ENCODE results near the gene EPS8L2.

EPS8L2 gene

DNA sequence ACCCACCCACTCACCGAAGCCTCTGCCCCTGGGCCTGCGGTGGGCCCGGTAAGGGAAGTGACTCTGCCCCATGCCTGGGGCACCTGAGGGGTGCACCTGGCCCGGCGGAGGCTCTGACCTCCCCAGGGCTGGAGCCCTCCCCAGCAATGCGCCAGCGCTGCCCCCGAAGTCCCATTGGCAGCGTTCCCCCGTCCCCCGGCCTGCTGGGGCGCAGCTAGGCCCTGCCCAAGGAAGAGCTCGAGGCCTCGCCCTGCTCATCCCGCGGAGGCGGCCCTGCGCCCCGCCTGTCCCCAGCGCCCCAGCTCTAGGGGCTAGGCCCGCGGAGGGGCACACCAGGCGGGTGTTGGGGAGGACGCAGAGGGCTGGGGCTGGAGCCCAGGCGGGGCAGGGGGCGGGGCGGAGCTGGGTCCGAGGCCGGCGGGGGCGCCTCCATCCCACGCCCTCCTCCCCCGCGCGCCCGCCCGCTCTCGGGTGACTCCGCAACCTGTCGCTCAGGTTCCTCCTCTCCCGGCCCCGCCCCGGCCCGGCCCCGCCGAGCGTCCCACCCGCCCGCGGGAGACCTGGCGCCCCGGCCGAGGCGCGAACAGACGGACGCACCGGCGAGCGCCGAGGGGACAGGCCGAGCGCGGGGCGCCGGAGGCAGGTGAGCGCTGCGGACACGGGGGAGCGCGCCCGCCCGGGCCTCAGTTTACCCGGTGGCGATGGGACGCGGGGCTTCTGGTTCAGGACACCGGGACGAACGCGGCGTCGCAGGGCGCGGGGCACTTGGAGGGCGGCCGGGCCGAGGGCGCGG lies at the start of gene EPS8L2:
TSS of gene EPS8L2 (plus strand) at position 586 of the 793 bp plus-strand sequence. CDS start 3,177 bp downstream, outside the sequence.
- DNase-seq (ENCODE audit: low read depth in 2 of 2): no peak

DNA sequence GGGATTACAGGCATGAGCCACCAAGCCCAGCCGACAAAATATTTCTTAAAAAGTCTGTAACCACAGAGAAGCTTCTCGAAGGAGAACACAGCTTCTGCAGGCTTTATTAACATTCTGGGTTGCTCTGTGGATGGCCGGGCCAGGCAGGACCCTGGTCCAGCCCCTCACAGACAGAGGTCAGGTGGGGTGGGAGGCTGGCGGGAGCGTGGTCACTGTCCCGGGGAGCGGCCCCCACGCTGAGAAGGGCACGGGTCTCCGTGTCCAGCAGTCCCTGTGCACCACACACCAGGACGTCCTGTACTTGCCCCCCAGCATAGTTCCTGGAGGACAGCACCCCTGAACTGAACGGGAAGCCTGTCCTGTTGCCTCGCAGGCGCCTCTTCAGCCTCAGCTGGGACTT lies 49.6 kb upstream of the EPS8L2 start:
- no peak for DNase-seq (ENCODE audit: low read depth in 2 of 2)

GRCh38 chr11:656866-657265 lies 49.2 kb upstream of the EPS8L2 start:
- DNase-seq (ENCODE audit: low read depth in 2 of 2): no peak

DNA sequence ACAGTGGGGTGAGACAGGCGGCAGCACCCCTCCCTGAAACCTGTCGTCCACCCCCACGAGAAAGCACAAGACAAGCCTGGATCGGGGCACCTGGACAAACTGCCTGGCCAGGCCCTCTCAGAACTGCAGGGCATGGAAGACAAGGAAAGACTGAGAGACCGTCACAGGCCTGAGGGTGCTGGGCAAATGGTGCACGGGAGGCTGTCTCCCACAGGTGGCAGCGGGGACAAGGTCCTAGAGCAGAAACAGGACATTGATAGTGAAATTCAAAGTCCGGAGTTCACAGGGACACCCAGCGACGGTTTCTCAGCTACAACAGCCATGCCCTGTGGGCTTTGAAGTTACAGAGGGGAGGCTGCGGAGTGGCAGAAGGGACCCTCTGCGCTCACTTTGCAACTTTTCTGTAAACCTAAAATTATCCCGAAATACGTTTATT lies 48.3 kb upstream of the EPS8L2 start:
- DNase-seq (ENCODE audit: low read depth in 2 of 2): no peak

GRCh38 chr11:659532-660085 lies 46.4 kb upstream of the EPS8L2 start:
- DNase-seq (ENCODE audit: low read depth in 2 of 2): no peak

DNA sequence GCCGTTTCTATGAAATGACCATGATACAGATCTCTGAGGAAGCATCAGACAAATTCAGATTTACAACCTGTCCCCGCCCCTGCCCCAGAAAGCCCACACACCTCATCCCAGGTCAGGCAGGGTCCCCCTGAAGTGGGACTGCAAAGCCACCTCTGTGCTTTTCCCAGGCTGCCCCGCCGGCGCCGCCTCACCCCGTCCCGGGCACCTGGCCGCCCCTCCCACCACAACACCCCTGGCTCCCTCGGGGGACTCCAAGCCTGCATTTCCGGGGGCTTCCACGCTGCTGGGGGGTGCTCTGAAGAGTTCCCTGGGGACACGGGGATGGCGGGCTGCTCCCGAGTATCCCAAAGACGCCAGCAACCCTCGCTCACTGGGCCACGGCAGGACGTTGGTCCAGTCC lies 45.8 kb upstream of the EPS8L2 start:
- no peak for DNase-seq (ENCODE audit: low read depth in 2 of 2)

DNA sequence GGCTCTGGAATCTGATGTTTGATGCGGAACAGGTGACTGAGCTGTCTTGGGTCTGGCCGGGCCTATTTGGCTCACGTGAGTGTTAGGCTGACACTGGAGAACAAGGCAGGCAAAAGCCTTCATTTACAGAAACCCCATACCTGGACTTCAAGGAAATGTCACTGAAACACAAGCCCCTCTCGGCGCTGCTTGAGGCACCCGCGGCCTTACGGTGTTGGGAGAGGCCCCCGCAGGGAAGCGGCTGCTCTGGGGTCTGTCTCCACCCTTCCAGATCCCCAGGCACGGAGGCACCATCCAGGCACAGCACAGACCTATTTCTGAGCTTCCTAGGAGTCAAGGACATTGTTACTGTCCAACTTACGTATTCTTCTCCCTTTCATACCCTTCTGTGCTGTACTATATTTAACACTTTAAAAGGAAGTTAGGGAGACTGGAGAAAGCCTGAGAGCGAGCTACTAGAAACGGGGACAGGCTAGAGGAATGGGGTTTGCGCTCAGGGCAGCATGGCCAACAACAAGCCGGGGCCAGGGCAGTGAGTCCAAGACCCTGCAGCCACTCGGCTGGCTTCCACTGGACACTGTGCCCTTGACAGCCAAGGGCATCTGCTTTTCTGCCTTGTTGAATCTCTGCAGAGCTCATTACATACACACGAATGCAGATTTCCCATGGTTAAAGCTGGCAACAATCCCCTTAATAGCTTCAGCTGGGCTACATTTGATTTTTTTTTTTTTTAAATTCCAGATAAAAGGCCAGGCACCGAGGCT lies 45.2 kb upstream of the EPS8L2 start:
- DNase-seq (ENCODE audit: low read depth in 2 of 2): no peak

- no peak for DNase-seq (ENCODE audit: low read depth in 2 of 2)
Observed at GRCh38 chr11:662689-663274, 43.2 kb upstream of the EPS8L2 start.

DNA sequence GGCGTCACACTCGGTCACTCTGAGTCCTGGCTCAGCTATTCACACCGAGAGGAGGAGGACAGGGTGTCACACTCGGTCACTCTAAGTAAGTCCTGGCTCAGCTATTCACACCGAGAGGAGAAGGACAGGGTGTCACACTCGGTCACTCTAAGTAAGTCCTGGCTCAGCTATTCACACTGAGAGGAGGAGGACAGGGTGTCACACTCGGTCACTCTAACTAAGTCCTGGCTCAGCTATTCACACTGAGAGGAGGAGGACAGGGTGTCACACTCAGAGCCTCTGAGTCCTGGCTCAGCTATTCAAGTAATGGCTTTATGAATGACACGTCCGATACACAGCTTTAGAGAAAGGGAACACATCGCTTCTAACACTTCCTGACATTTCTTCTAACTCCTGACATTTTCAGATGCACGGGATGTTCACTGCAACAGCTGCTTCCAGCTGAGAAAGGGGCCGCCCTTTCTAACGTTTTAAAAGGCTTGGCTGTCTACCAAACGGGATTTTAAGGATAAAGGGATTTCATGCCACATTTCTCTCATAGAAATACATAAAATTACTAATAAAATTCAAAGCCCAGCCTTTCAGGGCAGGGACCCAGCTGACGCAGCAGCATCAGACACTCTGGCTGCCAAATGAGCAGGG lies 40.8 kb upstream of the EPS8L2 start:
- no peak for DNase-seq (ENCODE audit: low read depth in 2 of 2)

DNA sequence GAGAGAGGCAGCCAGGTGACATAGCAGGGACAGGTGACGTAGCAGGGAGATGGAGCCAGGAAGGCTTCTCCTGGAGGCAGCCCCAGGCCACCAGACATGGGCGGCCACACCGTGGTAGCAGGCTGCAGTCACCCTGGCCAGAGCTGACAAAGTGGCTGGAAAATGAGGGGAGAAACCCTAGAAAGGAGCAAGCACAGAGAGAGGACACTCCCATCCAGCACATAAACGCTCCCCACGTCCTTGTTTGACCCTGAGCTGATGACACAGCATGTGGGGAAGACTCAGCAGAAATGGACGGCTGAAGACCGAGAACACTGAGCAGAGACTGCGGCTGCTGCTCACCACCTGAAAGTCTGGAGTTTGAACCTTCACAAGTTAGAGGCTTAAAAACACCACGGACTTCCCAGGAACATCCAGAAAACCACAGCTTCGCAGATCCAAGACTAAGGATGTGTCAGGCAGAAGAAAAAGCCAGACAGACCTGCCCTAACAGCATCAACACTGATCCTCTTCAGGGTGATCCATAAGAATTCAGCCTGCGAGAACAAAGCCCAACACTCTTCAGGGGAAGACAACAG lies 40.2 kb upstream of the EPS8L2 start:
- DNase-seq (ENCODE audit: low read depth in 2 of 2): no peak

- no peak for DNase-seq (ENCODE audit: low read depth in 2 of 2)
Observed at GRCh38 chr11:673866-674265, 32.2 kb upstream of the EPS8L2 start.

DNA sequence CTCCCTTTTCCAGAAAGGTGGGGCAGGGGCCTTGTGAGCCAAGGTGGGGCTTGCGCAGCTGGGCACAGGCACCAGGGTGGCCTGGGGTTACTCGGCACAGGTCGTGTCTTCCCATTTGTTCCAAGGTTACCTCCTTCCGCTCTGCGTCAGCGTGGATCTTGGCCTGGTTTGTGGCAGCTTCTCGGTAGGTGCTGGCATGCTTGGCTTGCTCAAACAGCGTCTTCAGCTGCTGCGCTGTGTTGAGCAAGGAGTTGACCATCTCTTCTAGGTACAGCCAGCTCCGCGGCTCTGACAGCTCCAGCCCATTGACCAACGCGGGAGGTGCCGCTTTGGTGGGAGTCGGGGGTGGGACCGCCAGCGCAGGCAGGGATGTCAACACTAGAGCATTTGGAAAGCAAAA lies 31.6 kb upstream of the EPS8L2 start:
- DNase-seq (ENCODE audit: low read depth in 2 of 2): no peak

- no peak for DNase-seq (ENCODE audit: low read depth in 2 of 2)
Observed at GRCh38 chr11:678297-678696, 27.7 kb upstream of the EPS8L2 start.

DNA sequence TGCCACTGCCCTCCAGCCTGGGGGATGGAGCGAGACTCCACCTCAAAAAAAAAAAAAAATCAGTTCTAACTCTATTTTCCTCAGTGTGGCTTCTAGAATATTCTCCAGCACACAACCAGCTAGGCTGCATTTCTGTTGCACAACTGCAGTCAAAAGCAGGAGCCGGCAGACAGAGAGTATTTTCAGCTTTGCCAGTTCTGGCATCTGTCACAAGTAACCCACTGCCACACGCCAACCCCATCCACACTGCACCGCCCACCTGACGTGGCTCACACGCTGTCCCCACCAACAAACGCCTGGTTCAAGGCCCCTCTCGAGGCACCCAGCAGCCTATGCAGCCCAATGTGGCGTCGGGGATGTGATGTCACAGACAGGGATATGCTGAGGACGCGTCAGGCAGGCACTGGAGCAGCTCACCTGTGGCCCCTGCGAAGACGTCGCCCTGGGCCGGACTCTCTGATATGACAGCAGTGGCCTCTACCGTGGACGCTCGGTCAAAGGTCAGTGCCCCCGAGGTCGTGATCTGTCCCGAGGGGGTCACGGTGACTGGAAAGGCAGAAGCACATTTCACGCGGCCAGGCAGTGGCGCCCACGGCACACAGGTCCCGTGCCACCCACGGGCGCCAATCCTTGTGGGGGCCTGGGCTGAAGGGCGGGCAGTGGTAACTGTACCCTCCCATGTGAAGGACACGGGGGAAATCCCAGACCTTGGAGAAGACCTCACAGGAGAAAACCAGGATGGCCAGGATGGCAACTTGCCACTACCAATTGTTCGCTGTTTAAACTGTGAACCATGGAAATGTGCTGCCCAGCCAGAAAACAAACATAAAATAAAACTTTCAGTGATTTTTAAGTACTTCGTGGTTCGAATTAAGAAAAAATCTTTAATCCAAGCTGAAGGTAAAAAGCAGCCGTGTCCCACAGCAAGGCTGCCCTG lies 26.5 kb upstream of the EPS8L2 start:
- no peak for DNase-seq (ENCODE audit: low read depth in 2 of 2)

DNA sequence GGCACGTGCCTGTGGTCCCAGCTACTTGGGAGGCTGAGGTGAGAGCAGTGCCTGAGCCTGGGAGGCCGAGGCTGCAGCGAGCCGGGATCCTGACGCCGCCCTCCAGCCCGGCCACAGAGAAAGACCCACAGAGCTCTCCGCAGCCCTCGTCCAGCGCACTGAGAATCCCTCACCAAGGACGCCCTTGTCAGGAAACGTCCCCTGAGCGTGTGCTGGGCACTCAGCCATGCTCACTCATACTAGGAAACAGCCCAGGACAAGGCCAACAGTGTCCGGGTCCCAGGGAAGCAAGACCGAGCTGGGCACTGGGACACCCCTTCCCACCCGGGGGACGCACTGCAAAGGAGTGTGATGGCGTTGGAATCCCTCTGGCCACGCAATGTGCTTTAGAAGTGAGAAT lies 25.6 kb upstream of the EPS8L2 start:
- DNase-seq (ENCODE audit: low read depth in 2 of 2): no peak

GRCh38 chr11:680970-681369 lies 25.1 kb upstream of the EPS8L2 start:
- DNase-seq (ENCODE audit: low read depth in 2 of 2): no peak

DNA sequence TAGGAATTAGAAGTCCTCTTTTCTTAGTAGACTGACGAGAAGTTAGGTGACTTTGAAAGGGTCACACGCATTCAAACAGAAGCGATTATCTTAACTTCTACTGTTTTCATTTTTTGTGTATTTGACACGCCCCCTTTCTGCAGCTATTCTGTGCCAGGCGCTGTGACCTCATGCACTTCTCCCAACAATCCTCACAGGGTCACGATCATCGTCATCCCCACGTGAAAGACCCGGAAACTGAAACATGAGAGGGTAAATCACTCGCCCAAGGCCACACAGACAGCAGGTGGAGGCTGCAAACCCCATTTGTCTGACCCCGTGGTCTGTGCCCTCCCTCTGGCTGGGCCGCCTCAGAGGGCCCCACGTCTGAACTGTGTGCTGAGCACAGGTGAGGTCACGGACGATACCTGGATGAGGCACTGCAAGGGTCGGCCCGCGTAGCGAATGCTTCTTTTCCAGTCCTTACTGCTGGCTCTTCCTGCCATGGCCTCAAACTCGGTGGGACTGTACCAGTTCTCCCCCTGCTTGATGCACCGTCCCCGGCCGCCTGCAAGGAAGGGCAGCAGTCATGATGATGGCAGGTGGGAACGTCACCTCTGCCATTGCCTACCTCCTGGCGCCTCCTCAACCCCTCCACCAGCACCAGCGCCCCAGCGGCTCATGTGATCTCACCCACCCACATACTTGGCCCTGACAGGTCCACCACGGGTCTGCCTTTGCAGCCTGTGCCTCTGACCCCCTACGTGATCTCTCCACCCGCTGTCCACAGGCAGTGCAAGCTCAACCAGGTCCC lies 19.4 kb upstream of the EPS8L2 start:
- DNase-seq (ENCODE audit: low read depth in 2 of 2): no peak

DNA sequence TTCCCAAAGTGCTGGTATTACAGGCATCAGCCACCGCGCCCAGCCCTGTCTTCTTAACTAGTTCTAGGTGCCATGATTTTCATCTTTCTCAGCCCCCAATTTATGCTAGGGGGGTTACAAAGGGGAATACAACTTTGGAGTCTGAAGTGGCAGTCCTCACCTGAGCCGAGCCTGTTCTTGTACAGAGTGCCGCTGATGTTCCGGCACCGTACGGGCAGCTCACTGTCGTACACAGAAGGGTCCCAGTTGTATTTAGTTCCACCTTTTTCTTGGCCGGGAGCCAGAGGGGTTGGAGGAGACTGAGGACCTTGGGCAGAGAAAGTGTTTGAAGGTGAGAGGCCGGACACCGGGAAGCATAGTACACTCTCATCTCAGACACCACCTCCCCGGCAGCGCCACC lies 18.3 kb upstream of the EPS8L2 start:
- DNase-seq (ENCODE audit: low read depth in 2 of 2): no peak

- DNase-seq (ENCODE audit: low read depth in 2 of 2): no peak
Observed at GRCh38 chr11:688681-689080, 17.4 kb upstream of the EPS8L2 start.

GRCh38 chr11:689625-690024 lies 16.4 kb upstream of the EPS8L2 start:
- no peak for DNase-seq (ENCODE audit: low read depth in 2 of 2)
